Measurements from ENCODE around the gene SLC35E4.

DNA sequence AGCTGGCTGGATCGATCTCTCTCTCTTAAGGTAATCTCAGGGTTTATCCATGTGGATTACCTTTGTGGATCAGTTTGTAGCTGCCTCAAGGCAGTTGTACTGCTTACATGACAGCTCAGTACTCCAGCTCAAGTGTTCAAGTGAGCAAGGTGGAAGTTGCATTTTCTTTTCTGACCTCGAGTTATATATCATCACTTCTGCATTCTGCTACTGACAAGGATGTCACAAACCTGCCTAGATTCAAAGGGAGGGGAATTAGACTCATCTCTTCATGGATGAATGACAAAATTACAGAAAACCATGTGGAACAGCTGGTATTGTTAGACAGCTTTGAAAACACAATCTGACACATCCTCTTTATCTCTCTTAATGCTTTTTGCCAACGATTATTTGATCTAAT lies 34.7 kb upstream of the SLC35E4 start:
- TF ChIP-seq CTCF (IDR thresholded peaks at IDR 0.05) (no peak), EZH2 (IDR thresholded peaks at IDR 0.05; ENCODE audit: borderline replicate concordance, insufficient read depth, low read depth, low read length, poor library complexity, severe bottlenecking) (no peak)
